Measurements from ENCODE around the gene MARCO. TPM values are rescaled to one million over a fixed set of nuclear protein-coding genes. Genes with fewer than 3 reads are reported as not detected.

MARCO gene
- total and polyA plus RNA-seq, 2 experiments from 2014 or later = not detected

DNA sequence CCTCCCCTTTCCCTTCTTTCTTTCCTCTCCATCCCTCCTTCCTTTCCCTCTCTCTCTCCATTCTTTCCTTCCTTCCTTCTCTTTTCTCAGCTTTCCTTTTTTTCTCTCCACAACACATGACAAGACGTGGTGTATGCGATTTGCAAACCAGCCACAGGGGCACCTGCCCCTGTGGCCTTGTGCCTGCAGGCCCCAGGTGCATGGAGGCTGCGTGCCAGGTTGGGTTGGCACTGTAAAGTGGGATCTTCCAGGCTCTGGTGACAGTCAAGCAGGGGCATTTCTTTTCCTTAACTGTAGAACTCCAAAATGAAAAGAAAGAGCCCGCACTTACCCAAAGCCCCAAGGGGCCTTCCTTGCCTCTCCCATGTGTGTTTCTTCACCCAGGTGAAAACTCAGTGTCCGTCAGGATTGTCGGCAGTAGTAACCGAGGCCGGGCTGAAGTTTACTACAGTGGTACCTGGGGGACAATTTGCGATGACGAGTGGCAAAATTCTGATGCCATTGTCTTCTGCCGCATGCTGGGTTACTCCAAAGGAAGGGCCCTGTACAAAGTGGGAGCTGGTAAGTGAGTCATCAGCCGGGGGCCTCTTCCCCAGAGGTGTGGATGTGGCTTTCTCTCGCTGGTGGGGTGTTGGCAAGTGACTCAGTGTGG, 50.9 kb downstream of the MARCO start:
- no peaks in the 10 kb centered on the region for H3K27me3 ChIP-seq (ENCODE audit: insufficient read depth)
- DNase-seq (ENCODE audit: low spot score) (no peak), ATAC-seq (no peak)
- H3K4me3 Mint-ChIP-seq = no peak overlapping the region
- H4K20me1 ChIP-seq (replicated peaks; ENCODE audit: insufficient read depth) = no peaks in the 10 kb centered on the region
- H3K4me1 ChIP-seq (ENCODE audit: insufficient read depth) = no peaks in the 10 kb centered on the region
- H3K9me3 Mint-ChIP-seq = peaks cover 4% of the 10 kb centered on the region; the same call in 1 of the 3 replicates
- H3K79me2 ChIP-seq (replicated peaks; ENCODE audit: insufficient read depth) = no peaks in the 10 kb centered on the region
- H3F3A ChIP-seq (replicated peaks; ENCODE audit: low read depth) = no peaks in the 10 kb centered on the region
- H3K27ac ChIP-seq (ENCODE audit: low read depth) = no peak overlapping the region
- H3K9me2 ChIP-seq (ENCODE audit: insufficient read depth) = no peaks in the 10 kb centered on the region
- H3K27me3 Mint-ChIP-seq (ENCODE audit: insufficient read depth, low read depth, poor library complexity) = peaks cover 7% of the 10 kb centered on the region
- H3K4me3 ChIP-seq = no peak overlapping the region
- H3K36me3 ChIP-seq (ENCODE audit: insufficient read depth) = no peaks in the 10 kb centered on the region
- no peak overlapping the region for H3K27ac Mint-ChIP-seq
- H3K36me3 Mint-ChIP-seq (ENCODE audit: low read depth) = no peaks in the 10 kb centered on the region
- H3K4me2 ChIP-seq = no peak overlapping the region
- H2AFZ ChIP-seq = no peak overlapping the region
- TF ChIP-seq POLR2AphosphoS5 (IDR thresholded peaks at IDR 0.05; ENCODE audit: low read depth) (no peak), STAT1 (IDR thresholded peaks at IDR 0.05; ENCODE audit: unreplicated experiment) (no peak), ZNF114 (CRISPR knock-in tag; IDR thresholded peaks at IDR 0.05) (no peak), NANOG (IDR thresholded peaks at IDR 0.05; ENCODE audit: borderline replicate concordance) (no peak), CREB1 (CRISPR knock-in tag; IDR thresholded peaks at IDR 0.05; ENCODE audit: low read depth) (no peak), ZNF331 (CRISPR knock-in tag; IDR thresholded peaks at IDR 0.05; ENCODE audit: low read depth) (no peak), EZH2phosphoT487 (IDR thresholded peaks at IDR 0.05; ENCODE audit: unreplicated experiment) (no peak), EZH2 (IDR thresholded peaks at IDR 0.05; ENCODE audit: low read depth, unreplicated experiment) (no peak), JUNB (IDR thresholded peaks at IDR 0.05; ENCODE audit: unreplicated experiment) (no peak)
- TF ChIP-seq, protein P1, sequence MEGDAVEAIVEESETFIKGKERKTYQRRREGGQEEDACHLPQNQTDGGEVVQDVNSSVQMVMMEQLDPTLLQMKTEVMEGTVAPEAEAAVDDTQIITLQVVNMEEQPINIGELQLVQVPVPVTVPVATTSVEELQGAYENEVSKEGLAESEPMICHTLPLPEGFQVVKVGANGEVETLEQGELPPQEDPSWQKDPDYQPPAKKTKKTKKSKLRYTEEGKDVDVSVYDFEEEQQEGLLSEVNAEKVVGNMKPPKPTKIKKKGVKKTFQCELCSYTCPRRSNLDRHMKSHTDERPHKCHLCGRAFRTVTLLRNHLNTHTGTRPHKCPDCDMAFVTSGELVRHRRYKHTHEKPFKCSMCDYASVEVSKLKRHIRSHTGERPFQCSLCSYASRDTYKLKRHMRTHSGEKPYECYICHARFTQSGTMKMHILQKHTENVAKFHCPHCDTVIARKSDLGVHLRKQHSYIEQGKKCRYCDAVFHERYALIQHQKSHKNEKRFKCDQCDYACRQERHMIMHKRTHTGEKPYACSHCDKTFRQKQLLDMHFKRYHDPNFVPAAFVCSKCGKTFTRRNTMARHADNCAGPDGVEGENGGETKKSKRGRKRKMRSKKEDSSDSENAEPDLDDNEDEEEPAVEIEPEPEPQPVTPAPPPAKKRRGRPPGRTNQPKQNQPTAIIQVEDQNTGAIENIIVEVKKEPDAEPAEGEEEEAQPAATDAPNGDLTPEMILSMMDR (conservative IDR thresholded peaks at IDR 0.05; ENCODE audit: low read depth in 2 of 2) = no peak
- TF ChIP-seq, protein P2, sequence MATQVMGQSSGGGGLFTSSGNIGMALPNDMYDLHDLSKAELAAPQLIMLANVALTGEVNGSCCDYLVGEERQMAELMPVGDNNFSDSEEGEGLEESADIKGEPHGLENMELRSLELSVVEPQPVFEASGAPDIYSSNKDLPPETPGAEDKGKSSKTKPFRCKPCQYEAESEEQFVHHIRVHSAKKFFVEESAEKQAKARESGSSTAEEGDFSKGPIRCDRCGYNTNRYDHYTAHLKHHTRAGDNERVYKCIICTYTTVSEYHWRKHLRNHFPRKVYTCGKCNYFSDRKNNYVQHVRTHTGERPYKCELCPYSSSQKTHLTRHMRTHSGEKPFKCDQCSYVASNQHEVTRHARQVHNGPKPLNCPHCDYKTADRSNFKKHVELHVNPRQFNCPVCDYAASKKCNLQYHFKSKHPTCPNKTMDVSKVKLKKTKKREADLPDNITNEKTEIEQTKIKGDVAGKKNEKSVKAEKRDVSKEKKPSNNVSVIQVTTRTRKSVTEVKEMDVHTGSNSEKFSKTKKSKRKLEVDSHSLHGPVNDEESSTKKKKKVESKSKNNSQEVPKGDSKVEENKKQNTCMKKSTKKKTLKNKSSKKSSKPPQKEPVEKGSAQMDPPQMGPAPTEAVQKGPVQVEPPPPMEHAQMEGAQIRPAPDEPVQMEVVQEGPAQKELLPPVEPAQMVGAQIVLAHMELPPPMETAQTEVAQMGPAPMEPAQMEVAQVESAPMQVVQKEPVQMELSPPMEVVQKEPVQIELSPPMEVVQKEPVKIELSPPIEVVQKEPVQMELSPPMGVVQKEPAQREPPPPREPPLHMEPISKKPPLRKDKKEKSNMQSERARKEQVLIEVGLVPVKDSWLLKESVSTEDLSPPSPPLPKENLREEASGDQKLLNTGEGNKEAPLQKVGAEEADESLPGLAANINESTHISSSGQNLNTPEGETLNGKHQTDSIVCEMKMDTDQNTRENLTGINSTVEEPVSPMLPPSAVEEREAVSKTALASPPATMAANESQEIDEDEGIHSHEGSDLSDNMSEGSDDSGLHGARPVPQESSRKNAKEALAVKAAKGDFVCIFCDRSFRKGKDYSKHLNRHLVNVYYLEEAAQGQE (IDR thresholded peaks at IDR 0.05; ENCODE audit: unreplicated experiment) = no peak
- TF ChIP-seq, protein P3, sequence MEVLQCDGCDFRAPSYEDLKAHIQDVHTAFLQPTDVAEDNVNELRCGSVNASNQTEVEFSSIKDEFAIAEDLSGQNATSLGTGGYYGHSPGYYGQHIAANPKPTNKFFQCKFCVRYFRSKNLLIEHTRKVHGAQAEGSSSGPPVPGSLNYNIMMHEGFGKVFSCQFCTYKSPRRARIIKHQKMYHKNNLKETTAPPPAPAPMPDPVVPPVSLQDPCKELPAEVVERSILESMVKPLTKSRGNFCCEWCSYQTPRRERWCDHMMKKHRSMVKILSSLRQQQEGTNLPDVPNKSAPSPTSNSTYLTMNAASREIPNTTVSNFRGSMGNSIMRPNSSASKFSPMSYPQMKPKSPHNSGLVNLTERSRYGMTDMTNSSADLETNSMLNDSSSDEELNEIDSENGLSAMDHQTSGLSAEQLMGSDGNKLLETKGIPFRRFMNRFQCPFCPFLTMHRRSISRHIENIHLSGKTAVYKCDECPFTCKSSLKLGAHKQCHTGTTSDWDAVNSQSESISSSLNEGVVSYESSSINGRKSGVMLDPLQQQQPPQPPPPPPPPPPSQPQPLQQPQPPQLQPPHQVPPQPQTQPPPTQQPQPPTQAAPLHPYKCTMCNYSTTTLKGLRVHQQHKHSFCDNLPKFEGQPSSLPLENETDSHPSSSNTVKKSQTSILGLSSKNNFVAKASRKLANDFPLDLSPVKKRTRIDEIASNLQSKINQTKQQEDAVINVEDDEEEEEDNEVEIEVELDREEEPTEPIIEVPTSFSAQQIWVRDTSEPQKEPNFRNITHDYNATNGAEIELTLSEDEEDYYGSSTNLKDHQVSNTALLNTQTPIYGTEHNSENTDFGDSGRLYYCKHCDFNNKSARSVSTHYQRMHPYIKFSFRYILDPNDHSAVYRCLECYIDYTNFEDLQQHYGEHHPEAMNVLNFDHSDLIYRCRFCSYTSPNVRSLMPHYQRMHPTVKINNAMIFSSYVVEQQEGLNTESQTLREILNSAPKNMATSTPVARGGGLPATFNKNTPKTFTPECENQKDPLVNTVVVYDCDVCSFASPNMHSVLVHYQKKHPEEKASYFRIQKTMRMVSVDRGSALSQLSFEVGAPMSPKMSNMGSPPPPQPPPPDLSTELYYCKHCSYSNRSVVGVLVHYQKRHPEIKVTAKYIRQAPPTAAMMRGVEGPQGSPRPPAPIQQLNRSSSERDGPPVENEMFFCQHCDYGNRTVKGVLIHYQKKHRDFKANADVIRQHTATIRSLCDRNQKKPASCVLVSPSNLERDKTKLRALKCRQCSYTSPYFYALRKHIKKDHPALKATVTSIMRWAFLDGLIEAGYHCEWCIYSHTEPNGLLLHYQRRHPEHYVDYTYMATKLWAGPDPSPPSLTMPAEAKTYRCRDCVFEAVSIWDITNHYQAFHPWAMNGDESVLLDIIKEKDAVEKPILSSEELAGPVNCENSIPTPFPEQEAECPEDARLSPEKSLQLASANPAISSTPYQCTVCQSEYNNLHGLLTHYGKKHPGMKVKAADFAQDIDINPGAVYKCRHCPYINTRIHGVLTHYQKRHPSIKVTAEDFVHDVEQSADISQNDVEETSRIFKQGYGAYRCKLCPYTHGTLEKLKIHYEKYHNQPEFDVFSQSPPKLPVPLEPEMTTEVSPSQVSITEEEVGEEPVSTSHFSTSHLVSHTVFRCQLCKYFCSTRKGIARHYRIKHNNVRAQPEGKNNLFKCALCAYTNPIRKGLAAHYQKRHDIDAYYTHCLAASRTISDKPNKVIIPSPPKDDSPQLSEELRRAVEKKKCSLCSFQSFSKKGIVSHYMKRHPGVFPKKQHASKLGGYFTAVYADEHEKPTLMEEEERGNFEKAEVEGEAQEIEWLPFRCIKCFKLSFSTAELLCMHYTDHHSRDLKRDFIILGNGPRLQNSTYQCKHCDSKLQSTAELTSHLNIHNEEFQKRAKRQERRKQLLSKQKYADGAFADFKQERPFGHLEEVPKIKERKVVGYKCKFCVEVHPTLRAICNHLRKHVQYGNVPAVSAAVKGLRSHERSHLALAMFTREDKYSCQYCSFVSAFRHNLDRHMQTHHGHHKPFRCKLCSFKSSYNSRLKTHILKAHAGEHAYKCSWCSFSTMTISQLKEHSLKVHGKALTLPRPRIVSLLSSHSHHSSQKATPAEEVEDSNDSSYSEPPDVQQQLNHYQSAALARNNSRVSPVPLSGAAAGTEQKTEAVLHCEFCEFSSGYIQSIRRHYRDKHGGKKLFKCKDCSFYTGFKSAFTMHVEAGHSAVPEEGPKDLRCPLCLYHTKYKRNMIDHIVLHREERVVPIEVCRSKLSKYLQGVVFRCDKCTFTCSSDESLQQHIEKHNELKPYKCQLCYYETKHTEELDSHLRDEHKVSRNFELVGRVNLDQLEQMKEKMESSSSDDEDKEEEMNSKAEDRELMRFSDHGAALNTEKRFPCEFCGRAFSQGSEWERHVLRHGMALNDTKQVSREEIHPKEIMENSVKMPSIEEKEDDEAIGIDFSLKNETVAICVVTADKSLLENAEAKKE (CRISPR knock-in tag; IDR thresholded peaks at IDR 0.05) = no peak
- TF ChIP-seq, protein P4, sequence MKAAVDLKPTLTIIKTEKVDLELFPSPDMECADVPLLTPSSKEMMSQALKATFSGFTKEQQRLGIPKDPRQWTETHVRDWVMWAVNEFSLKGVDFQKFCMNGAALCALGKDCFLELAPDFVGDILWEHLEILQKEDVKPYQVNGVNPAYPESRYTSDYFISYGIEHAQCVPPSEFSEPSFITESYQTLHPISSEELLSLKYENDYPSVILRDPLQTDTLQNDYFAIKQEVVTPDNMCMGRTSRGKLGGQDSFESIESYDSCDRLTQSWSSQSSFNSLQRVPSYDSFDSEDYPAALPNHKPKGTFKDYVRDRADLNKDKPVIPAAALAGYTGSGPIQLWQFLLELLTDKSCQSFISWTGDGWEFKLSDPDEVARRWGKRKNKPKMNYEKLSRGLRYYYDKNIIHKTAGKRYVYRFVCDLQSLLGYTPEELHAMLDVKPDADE (IDR thresholded peaks at IDR 0.05) = no peak
- no peaks in the 10 kb centered on the region for H3K4me1 Mint-ChIP-seq
